NB4 (cell line): ENCODE measurements around the gene PYDC2.

ENCODE experiments used
- DNase-seq: peaks from one replicate; pipeline ENCODE4 v3.0.0; 2010; ENCODE audit warnings: low read depth
- H3K4me3 ChIP-seq: one replicate; pipeline ENCODE4 v1.5.1; 2011; ENCODE audit warnings: mild to moderate bottlenecking, low read depth, low read length, moderate library complexity
- CTCF ChIP-seq: IDR thresholded peaks from one replicate; pipeline ENCODE4 v1.5.1; 2012; ENCODE audit warnings: low read depth, low read length
- MYC ChIP-seq: IDR thresholded peaks from 2 replicates; pipeline ENCODE4 v1.6.1; 2011; ENCODE audit warnings: low read depth, low read length
- POLR2A ChIP-seq: IDR thresholded peaks from 2 replicates; pipeline ENCODE4 v1.6.1; 2011; ENCODE audit warnings: mild to moderate bottlenecking; ENCODE audit not compliant: insufficient read length; ENCODE audit errors: extremely low read depth
- TF ChIP-seq, protein P1 (sequence below): IDR thresholded peaks from 2 replicates; pipeline ENCODE4 v1.6.1; 2011; ENCODE audit warnings: low read depth, low read length

Gene PYDC2

DNA sequence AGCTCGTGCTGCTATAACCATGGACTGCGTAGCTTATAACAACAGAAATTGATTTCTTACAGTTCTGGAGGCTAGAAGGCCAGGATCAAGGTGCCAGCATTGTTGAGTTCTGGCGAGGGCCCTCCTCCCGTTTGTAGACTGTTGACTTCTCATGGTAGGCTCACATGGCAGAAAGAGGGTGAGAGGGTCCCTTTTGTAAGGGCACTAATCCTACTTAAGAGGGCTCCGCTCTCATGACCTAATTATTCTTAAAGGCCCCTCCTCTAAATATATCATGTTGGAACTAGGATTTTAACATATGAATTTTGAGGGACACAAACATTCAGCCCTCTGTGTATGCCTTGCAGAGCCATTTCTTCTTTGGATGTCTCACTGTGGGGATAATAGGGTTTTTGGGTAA lies 28.8 kb upstream of the PYDC2 start:
- DNase-seq = no peak
- no peak for TF ChIP-seq MYC
- TF ChIP-seq, protein P1, sequence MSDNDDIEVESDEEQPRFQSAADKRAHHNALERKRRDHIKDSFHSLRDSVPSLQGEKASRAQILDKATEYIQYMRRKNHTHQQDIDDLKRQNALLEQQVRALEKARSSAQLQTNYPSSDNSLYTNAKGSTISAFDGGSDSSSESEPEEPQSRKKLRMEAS = no peak
- no peak overlapping the region for H3K4me3 ChIP-seq

DNA sequence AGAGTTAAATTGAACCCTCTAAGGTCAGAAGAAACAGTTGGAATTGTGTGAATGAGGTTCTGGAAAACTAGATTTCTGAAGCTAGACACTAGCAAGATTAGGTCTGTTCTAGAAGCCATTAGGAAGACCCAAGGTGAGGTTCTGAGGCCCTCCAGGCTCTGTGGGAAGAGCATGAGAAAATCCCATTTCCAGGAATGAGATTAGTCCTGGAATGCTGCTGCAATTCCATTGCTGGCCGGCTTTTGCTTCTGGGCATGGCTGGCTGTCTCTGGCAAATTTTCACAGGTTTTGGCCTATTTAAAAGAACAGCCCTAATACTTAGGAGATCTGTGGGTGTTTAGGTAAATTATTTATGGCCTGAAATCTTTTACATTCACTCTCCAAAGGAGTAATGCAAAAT lies 26.9 kb upstream of the PYDC2 start:
- no peak for DNase-seq
- TF ChIP-seq MYC = no peak
- no peak for TF ChIP-seq CTCF
- TF ChIP-seq POLR2A = no peak
- TF ChIP-seq, protein P1 = no peak
- H3K4me3 ChIP-seq = no peak overlapping the region

- no peak overlapping the region for H3K4me3 ChIP-seq
- DNase-seq = no peak
- TF ChIP-seq, protein P1 = no peak
- TF ChIP-seq MYC = no peak
- no peak for TF ChIP-seq POLR2A
- TF ChIP-seq CTCF = no peak
Observed at GRCh38 chr3:191435981-191436380, 25.0 kb upstream of the PYDC2 start.

- DNase-seq = no peak
- TF ChIP-seq POLR2A (no peak), MYC (no peak), CTCF (no peak)
- TF ChIP-seq, protein P1 = no peak
- H3K4me3 ChIP-seq = no peak overlapping the region
Observed at GRCh38 chr3:191438150-191438814, 22.7 kb upstream of the PYDC2 start.

DNA sequence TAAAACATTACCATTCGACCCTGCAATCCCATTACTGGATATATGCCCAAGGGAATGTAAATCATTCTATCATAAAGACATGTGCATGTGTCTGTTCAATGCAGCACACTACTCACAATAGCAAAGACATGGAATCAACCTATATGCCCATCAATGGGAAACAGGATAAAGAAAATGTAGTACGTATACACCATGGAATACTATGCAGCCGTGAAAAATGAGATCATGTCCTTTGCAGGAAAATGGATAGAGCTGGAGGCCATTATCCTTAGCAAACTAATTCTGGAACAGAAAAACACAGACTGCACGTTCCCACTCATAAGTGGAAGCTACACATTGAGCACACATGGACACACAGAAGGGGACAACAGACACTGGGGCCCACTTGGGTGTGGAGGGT lies 20.4 kb upstream of the PYDC2 start:
- H3K4me3 ChIP-seq = no peak overlapping the region
- TF ChIP-seq POLR2A (no peak), CTCF (no peak)
- TF ChIP-seq, protein P1 = no peak
- DNase-seq = no peak

DNA sequence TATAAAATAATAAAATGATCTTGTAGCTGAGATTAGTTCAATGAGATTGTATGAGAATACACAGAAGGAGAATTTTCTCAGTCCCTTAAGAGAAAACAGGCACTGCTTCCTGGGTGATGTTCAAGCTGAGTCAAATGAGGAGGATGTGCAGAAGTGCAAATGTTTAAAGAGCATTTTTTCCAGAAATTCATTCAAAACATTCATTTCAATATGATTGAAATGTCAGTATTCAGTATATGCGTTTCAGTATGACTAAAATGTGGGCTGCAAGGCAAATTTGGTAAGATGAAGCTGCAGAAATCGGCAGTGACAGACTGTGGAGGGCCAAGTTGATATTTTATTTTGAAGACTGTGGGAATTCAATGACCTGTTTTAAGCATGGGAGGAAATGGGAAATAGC lies 19.3 kb upstream of the PYDC2 start:
- no peak overlapping the region for H3K4me3 ChIP-seq
- DNase-seq = no peak
- TF ChIP-seq CTCF (no peak), POLR2A (no peak), MYC (no peak)
- TF ChIP-seq, protein P1 = no peak
